ENCODE measurements around the gene F5. TPM values are rescaled to one million over a fixed set of nuclear protein-coding genes. Genes with fewer than 3 reads are reported as not detected.
A peak's percentile ranks its signal among the peaks of the same experiment; 100 is the strongest.

The F5 gene
- total and polyA plus RNA-seq, 10 donors: 1.7 to 34.5 (median 7.4) TPM

- Histone ChIP-seq H3K27me3 (replicated peaks in 1 of 7) (no peaks in the 10 kb centered on the region), H3K27ac (no peak overlapping the region), H3K4me1 (no peaks in the 10 kb centered on the region), H3K36me3 (peaks cover 0 to 23% (median 0%) of the 10 kb centered on the region in 6 donors), H3K4me3 (no peak overlapping the region), H3K9me3 (no peaks in the 10 kb centered on the region)
- intact Hi-C loops (cut with DNase I; ENCODE audit: low total_unique reads): loop anchor here (5.0 kb wide), 1 partner anchor 78 kb away; no protein-coding TSS in a partner anchor
- DNase-seq: no peak
- TF ChIP-seq CTCF (IDR thresholded peaks at IDR 0.05 in 8 of 11, conservative IDR thresholded peaks at IDR 0.05 in 3 of 11) (no peak), POLR2A (IDR thresholded peaks at IDR 0.05) (no peak), POLR2AphosphoS5 (IDR thresholded peaks at IDR 0.05) (no peak)
Observed at GRCh38 chr1:169468982-169469381, 117.3 kb downstream of the F5 start.

GRCh38 chr1:169466259-169467230 is 119.7 kb downstream of the F5 start:
- H3K36me3 ChIP-seq: peaks cover 0 to 23% (median 0%) of the 10 kb centered on the region in 6 donors
- H3K27me3 ChIP-seq (replicated peaks in 1 of 7): no peaks in the 10 kb centered on the region
- TF ChIP-seq CTCF (IDR thresholded peaks at IDR 0.05 in 8 of 11, conservative IDR thresholded peaks at IDR 0.05 in 3 of 11) (peak in 6 of 11 experiments; percentile 20 to 39 (median 36)), POLR2A (IDR thresholded peaks at IDR 0.05) (no peak), POLR2AphosphoS5 (IDR thresholded peaks at IDR 0.05) (no peak)
- no peak overlapping the region for H3K27ac ChIP-seq
- no peaks in the 10 kb centered on the region for H3K9me3 ChIP-seq
- 77 to 85% (median 81%) methylated on average over 8 of the region's 8 CpGs for WGBS, 5 donors
- no peak overlapping the region for H3K4me3 ChIP-seq
- no peaks in the 10 kb centered on the region for H3K4me1 ChIP-seq
- DNase-seq: no peak
- intact Hi-C loops (cut with DNase I; ENCODE audit: low total_unique reads): loop anchor here (5.0 kb wide), 1 partner anchor 81 kb away; no protein-coding TSS in a partner anchor

- no peak overlapping the region for H3K27ac ChIP-seq
- H3K36me3 ChIP-seq: peaks cover 0 to 23% (median 0%) of the 10 kb centered on the region in 6 donors
- DNase-seq: no peak
- H3K27me3 ChIP-seq (replicated peaks in 1 of 7): peaks cover 0 to 10% (median 4%) of the 10 kb centered on the region in 7 donors
- TF ChIP-seq POLR2AphosphoS5 (IDR thresholded peaks at IDR 0.05) (no peak), POLR2A (IDR thresholded peaks at IDR 0.05) (no peak), CTCF (IDR thresholded peaks at IDR 0.05 in 8 of 11, conservative IDR thresholded peaks at IDR 0.05 in 3 of 11) (no peak)
- intact Hi-C loops (cut with DNase I; ENCODE audit: low total_unique reads): loop anchor here (5.0 kb wide), 1 partner anchor 82 kb away; no protein-coding TSS in a partner anchor
- peaks cover 0 to 4% (median 2%) of the 10 kb centered on the region in 6 donors for H3K4me1 ChIP-seq
- H3K9me3 ChIP-seq: no peaks in the 10 kb centered on the region
- no peak overlapping the region for H3K4me3 ChIP-seq
Observed at GRCh38 chr1:169465281-169465680, 121.0 kb downstream of the F5 start.

Small RNA genes within 50 kb of the gene (small RNA-seq; reads per million reads assigned to genes)
- gene AL021068.2: 0 reads per million in 4 donors

Other genes starting within 250 kb of the F5 start
- gene NME7, start 218.7 kb downstream of the F5 start, total RNA-seq: 10 to 100 TPM in 5 of 7 donors, 1 to 10 TPM in 2; 7.6 to 22.0 (median 13.2) TPM
- 1 to 10 TPM; 4.0 to 8.0 (median 5.5) TPM for gene NME7, start 218.7 kb downstream of the F5 start, polyA plus RNA-seq
- 10 to 100 TPM; 16.9 to 33.8 (median 23.0) TPM for gene BLZF1, start 218.3 kb downstream of the F5 start, total RNA-seq
- gene BLZF1, start 218.3 kb downstream of the F5 start, polyA plus RNA-seq: 1 to 10 TPM; 5.6 to 8.2 (median 6.8) TPM
- not detected for gene CCDC181, start 159.0 kb downstream of the F5 start, total RNA-seq
- under 1 TPM in 1 of 3 donors, not detected in 2; 0.03 TPM for gene CCDC181, start 159.0 kb downstream of the F5 start, polyA plus RNA-seq
- 1 to 10 TPM; 2.4 to 6.7 (median 3.9) TPM for gene SLC19A2, start 100.5 kb downstream of the F5 start, total RNA-seq
- gene SLC19A2, start 100.5 kb downstream of the F5 start, polyA plus RNA-seq: 1 to 10 TPM; 2.0 to 4.0 (median 3.4) TPM
- gene SELP, start 43.6 kb upstream of the F5 start, total RNA-seq: 1 to 10 TPM; 3.1 to 7.6 (median 4.7) TPM
- 1 to 10 TPM in 2 of 3 donors, under 1 TPM in 1; 0.97 to 1.3 (median 1.2) TPM for gene SELP, start 43.6 kb upstream of the F5 start, polyA plus RNA-seq
- gene SELL, start 125.1 kb upstream of the F5 start, total RNA-seq: 100 to 1,000 TPM; 128 to 409 (median 176) TPM
- 100 to 1,000 TPM; 127 to 157 (median 127) TPM for gene SELL, start 125.1 kb upstream of the F5 start, polyA plus RNA-seq
- 1 to 10 TPM in 1 of 7 donors, under 1 TPM in 1, not detected in 5; 0.40 to 2.9 TPM for gene SELE, start 147.6 kb upstream of the F5 start, total RNA-seq
- gene SELE, start 147.6 kb upstream of the F5 start, polyA plus RNA-seq: under 1 TPM; 0.04 to 0.29 (median 0.11) TPM
- 10 to 100 TPM in 3 of 7 donors, 1 to 10 TPM in 4; 6.5 to 12.9 (median 9.9) TPM for gene METTL18, start 208.4 kb upstream of the F5 start, total RNA-seq
- gene METTL18, start 208.4 kb upstream of the F5 start, polyA plus RNA-seq: 10 to 100 TPM; 15.5 to 16.3 (median 15.9) TPM

All from spleen (tissue), 11 donors.